ENCODE data around the gene PDE1C. TPM values are rescaled to one million over a fixed set of nuclear protein-coding genes. Genes with fewer than 3 reads are reported as not detected.

PDE1C gene
- total RNA-seq, 1 donor from 2014 or later, result 54.6 TPM

GRCh38 chr7:32053204-32053603 lies 17.0 kb downstream of the PDE1C start:
- Mint-ChIP-seq H3K4me1 (ENCODE audit: low read depth) (peaks cover 35% of the 10 kb centered on the region), H3K27ac (ENCODE audit: unreplicated experiment) (no peak overlapping the region), H3K36me3 (ENCODE audit: low read depth) (peaks cover 17% of the 10 kb centered on the region), H3K27me3 (ENCODE audit: low read depth) (no peaks in the 10 kb centered on the region), H3K9me3 (ENCODE audit: low read depth) (no peaks in the 10 kb centered on the region), H3K4me3 (ENCODE audit: unreplicated experiment) (no peak overlapping the region)
- TF ChIP-seq CTCF (IDR thresholded peaks at IDR 0.05), result no peak
- no peak for DNase-seq (ENCODE audit: low spot score)

- no peak for DNase-seq (ENCODE audit: low spot score)
- H3K27me3 Mint-ChIP-seq (ENCODE audit: low read depth), result no peaks in the 10 kb centered on the region
- TF ChIP-seq CTCF (IDR thresholded peaks at IDR 0.05), result no peak
- no peaks in the 10 kb centered on the region for H3K9me3 Mint-ChIP-seq (ENCODE audit: low read depth)
- H3K4me3 Mint-ChIP-seq (ENCODE audit: unreplicated experiment), result no peak overlapping the region
- H3K36me3 Mint-ChIP-seq (ENCODE audit: low read depth), result peaks cover 17% of the 10 kb centered on the region
- no peak overlapping the region for H3K27ac Mint-ChIP-seq (ENCODE audit: unreplicated experiment)
- H3K4me1 Mint-ChIP-seq (ENCODE audit: low read depth), result peaks cover 20% of the 10 kb centered on the region
Observed at GRCh38 chr7:32051128-32051527, 19.1 kb downstream of the PDE1C start.

DNA sequence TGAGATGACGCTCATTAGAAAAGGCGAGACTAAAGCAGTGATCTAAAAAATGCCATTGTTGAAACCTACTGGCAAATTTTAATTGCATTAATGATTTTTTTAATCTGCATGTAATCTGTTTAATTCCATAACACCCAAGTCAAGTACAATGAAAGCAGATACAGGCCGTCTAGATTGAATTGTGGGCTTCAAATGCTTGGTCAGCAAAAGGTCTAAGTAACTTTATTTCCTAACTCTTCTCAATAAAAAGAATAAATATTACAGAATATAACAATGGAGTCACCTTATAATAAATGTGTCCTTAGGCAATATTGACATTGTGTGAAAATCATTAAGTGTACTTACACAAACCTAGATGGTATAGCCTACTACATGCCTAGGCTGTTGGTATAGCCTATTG lies 20.6 kb downstream of the PDE1C start:
- Mint-ChIP-seq H3K36me3 (ENCODE audit: low read depth) (peaks cover 16% of the 10 kb centered on the region), H3K4me3 (ENCODE audit: unreplicated experiment) (no peak overlapping the region), H3K4me1 (ENCODE audit: low read depth) (peaks cover 18% of the 10 kb centered on the region), H3K9me3 (ENCODE audit: low read depth) (no peaks in the 10 kb centered on the region), H3K27me3 (ENCODE audit: low read depth) (no peaks in the 10 kb centered on the region), H3K27ac (ENCODE audit: unreplicated experiment) (no peak overlapping the region)
- no peak for DNase-seq (ENCODE audit: low spot score)
- TF ChIP-seq CTCF (IDR thresholded peaks at IDR 0.05), result no peak

DNA sequence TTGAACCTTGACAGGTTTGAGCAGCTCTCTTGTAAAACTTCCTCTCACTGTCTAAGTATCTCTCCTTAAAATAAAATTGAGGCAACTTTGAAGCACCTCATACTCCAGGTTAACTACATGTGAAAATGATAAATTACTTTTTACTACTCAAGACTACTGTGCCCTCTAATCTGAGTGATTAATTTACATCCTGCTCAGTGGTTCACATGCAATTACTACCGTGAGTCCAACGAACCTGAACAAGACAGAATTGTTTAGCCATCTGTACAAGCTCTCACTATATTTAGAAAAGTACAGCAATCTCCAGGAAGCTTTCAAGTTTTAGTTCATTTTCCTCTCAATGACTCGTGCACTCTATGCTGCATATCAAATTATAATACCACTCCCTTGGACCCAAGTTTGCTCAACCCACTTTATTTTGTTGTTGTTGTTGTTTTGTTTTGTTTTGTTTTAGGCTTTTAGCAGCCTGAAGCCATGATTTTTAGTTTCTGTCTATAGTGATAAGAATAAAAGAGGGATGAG lies 21.2 kb downstream of the PDE1C start:
- Mint-ChIP-seq H3K9me3 (ENCODE audit: low read depth) (no peaks in the 10 kb centered on the region), H3K27ac (ENCODE audit: unreplicated experiment) (peak overlapping the region; percentile 62), H3K27me3 (ENCODE audit: low read depth) (no peaks in the 10 kb centered on the region), H3K4me3 (ENCODE audit: unreplicated experiment) (no peak overlapping the region), H3K36me3 (ENCODE audit: low read depth) (peaks cover 17% of the 10 kb centered on the region), H3K4me1 (ENCODE audit: low read depth) (peaks cover 18% of the 10 kb centered on the region)
- TF ChIP-seq CTCF (IDR thresholded peaks at IDR 0.05), result no peak
- no peak for DNase-seq (ENCODE audit: low spot score)

DNA sequence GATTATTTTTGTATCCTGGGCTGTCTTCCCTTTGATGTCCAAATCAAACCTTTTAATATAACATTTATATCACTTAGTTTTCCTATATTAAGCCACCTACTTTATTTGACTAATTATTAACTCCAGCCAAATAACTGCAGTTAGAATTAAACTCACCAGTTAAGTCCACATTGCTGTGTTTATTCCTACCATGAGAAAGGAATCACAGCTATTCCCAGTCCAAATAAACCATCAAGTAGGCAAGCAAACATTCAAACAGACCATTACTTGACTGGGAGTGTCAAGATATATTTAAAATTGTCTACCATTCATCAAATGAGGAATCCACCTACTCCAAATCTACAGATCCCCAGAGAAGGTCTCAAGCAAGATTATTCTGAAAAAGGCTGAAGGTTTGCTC lies 22.4 kb downstream of the PDE1C start:
- H3K27me3 Mint-ChIP-seq (ENCODE audit: low read depth), result no peaks in the 10 kb centered on the region
- no peaks in the 10 kb centered on the region for H3K9me3 Mint-ChIP-seq (ENCODE audit: low read depth)
- no peak for TF ChIP-seq CTCF (IDR thresholded peaks at IDR 0.05)
- H3K27ac Mint-ChIP-seq (ENCODE audit: unreplicated experiment), result no peak overlapping the region
- peaks cover 23% of the 10 kb centered on the region for H3K4me1 Mint-ChIP-seq (ENCODE audit: low read depth)
- peaks cover 11% of the 10 kb centered on the region for H3K36me3 Mint-ChIP-seq (ENCODE audit: low read depth)
- DNase-seq (ENCODE audit: low spot score), result no peak
- no peak overlapping the region for H3K4me3 Mint-ChIP-seq (ENCODE audit: unreplicated experiment)
